SK-N-SH treated with all-trans-retinoic acid at 6 μM for 48 hours (cell line): ENCODE data around the gene EHD1.

Experiments used
- ARNTL ChIP-seq: fragments of 450-650 bp; formaldehyde crosslinking; IDR thresholded peaks from 2 replicates; pipeline ENCODE4 v1.5.0; 2020; ENCODE audit warnings: low read depth, mild to moderate bottlenecking, moderate library complexity, borderline replicate concordance
- CREB5 ChIP-seq: fragments of 250-450 bp; sonication (Bioruptor Pico); IDR thresholded peaks from 2 replicates; pipeline ENCODE4 v1.5.1; 2020; ENCODE audit warnings: low read depth, mild to moderate bottlenecking, moderate library complexity
- CSDC2 ChIP-seq: fragments of 250-450 bp; sonication (Bioruptor Pico); IDR thresholded peaks from 2 replicates; pipeline ENCODE4 v1.5.0; 2020; ENCODE audit warnings: mild to moderate bottlenecking, moderate library complexity
- PPARA ChIP-seq: fragments of 250-450 bp; sonication (Bioruptor Pico); IDR thresholded peaks from 2 replicates; pipeline ENCODE4 v1.5.0; 2020; ENCODE audit warnings: mild to moderate bottlenecking, borderline replicate concordance
- RARB ChIP-seq: fragments of 250-450 bp; sonication (Bioruptor Pico); IDR thresholded peaks from 2 replicates; pipeline ENCODE4 v1.8.0; 2021; ENCODE audit warnings: mild to moderate bottlenecking, moderate library complexity
- ZFP3 ChIP-seq: fragments of 250-450 bp; sonication (Bioruptor Pico); IDR thresholded peaks from 2 replicates; pipeline ENCODE4 v1.5.0; 2020; ENCODE audit warnings: mild to moderate bottlenecking, moderate library complexity
- ZNF8 ChIP-seq: fragments of 450-650 bp; formaldehyde crosslinking; IDR thresholded peaks from 2 replicates; pipeline ENCODE4 v1.5.0; 2020; ENCODE audit warnings: mild to moderate bottlenecking, moderate library complexity
- TF ChIP-seq, protein P1 (sequence below): fragments of 250-450 bp; sonication (Bioruptor Pico); IDR thresholded peaks from 2 replicates; pipeline ENCODE4 v1.8.0; 2021; ENCODE audit warnings: low read depth, mild to moderate bottlenecking, moderate library complexity, borderline replicate concordance
- TF ChIP-seq, protein P2 (sequence below): fragments of 250-450 bp; sonication (Bioruptor Pico); IDR thresholded peaks from 2 replicates; pipeline ENCODE4 v1.5.0; 2020; ENCODE audit warnings: mild to moderate bottlenecking, moderate library complexity
- TF ChIP-seq, protein P3 (sequence below): fragments of 250-450 bp; sonication (Bioruptor Pico); IDR thresholded peaks from 2 replicates; pipeline ENCODE4 v1.8.0; 2020; ENCODE audit warnings: mild to moderate bottlenecking, moderate library complexity, borderline replicate concordance

DNA sequence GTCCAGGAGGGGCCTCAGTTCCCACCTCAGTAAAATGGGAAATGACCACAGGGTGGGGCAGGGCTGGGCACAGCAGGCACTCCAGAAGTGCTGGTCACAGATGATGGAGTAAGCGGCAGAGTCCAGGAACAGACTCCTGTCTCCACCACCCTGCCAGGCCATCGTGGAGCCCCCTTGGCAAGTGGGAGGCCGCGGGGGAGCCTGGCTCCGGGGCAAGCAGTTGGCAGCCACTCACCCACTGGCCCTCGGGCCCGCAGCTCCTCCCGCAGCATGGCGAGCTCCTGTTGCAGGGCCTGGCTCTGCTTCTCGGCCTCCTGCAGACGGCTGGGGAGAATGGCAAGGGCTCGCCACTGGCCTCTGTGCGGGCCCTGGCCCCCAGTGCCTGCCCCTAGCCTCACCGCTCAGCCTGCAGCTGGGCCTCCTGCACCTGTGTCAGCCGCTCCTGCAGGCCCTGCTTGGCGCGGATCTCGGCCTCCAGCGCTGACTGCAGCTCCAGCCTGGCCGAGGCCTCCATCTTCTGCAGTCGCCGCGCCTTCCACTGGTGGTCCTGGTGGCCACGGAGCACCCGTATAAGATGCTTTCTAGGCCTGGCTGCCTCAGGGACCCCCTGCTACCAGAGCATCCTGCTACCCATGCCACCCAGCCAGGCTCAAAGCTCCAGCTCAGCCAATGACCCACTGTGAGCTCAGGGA lies 44.2 kb downstream of the EHD1 start:
- no peak for TF ChIP-seq PPARA
- TF ChIP-seq ARNTL = no peak
- TF ChIP-seq ZFP3 (CRISPR knock-in tag) = no peak
- no peak for TF ChIP-seq RARB (CRISPR knock-in tag)
- no peak for TF ChIP-seq CSDC2 (CRISPR knock-in tag)
- TF ChIP-seq ZNF8 (CRISPR knock-in tag) = no peak
- TF ChIP-seq, protein P1, sequence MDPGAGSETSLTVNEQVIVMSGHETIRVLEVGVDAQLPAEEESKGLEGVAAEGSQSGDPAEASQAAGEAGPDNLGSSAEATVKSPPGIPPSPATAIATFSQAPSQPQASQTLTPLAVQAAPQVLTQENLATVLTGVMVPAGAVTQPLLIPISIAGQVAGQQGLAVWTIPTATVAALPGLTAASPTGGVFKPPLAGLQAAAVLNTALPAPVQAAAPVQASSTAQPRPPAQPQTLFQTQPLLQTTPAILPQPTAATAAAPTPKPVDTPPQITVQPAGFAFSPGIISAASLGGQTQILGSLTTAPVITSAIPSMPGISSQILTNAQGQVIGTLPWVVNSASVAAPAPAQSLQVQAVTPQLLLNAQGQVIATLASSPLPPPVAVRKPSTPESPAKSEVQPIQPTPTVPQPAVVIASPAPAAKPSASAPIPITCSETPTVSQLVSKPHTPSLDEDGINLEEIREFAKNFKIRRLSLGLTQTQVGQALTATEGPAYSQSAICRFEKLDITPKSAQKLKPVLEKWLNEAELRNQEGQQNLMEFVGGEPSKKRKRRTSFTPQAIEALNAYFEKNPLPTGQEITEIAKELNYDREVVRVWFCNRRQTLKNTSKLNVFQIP = no peak
- TF ChIP-seq, protein P2, sequence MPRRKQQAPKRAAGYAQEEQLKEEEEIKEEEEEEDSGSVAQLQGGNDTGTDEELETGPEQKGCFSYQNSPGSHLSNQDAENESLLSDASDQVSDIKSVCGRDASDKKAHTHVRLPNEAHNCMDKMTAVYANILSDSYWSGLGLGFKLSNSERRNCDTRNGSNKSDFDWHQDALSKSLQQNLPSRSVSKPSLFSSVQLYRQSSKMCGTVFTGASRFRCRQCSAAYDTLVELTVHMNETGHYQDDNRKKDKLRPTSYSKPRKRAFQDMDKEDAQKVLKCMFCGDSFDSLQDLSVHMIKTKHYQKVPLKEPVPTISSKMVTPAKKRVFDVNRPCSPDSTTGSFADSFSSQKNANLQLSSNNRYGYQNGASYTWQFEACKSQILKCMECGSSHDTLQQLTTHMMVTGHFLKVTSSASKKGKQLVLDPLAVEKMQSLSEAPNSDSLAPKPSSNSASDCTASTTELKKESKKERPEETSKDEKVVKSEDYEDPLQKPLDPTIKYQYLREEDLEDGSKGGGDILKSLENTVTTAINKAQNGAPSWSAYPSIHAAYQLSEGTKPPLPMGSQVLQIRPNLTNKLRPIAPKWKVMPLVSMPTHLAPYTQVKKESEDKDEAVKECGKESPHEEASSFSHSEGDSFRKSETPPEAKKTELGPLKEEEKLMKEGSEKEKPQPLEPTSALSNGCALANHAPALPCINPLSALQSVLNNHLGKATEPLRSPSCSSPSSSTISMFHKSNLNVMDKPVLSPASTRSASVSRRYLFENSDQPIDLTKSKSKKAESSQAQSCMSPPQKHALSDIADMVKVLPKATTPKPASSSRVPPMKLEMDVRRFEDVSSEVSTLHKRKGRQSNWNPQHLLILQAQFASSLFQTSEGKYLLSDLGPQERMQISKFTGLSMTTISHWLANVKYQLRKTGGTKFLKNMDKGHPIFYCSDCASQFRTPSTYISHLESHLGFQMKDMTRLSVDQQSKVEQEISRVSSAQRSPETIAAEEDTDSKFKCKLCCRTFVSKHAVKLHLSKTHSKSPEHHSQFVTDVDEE (CRISPR knock-in tag) = no peak
- TF ChIP-seq, protein P3, sequence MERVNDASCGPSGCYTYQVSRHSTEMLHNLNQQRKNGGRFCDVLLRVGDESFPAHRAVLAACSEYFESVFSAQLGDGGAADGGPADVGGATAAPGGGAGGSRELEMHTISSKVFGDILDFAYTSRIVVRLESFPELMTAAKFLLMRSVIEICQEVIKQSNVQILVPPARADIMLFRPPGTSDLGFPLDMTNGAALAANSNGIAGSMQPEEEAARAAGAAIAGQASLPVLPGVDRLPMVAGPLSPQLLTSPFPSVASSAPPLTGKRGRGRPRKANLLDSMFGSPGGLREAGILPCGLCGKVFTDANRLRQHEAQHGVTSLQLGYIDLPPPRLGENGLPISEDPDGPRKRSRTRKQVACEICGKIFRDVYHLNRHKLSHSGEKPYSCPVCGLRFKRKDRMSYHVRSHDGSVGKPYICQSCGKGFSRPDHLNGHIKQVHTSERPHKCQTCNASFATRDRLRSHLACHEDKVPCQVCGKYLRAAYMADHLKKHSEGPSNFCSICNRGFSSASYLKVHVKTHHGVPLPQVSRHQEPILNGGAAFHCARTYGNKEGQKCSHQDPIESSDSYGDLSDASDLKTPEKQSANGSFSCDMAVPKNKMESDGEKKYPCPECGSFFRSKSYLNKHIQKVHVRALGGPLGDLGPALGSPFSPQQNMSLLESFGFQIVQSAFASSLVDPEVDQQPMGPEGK (CRISPR knock-in tag) = no peak
- TF ChIP-seq CREB5 (CRISPR knock-in tag) = no peak
